ENCODE results near the gene RPL18A. TPM values are rescaled to one million over a fixed set of nuclear protein-coding genes. Genes with fewer than 3 reads are reported as not detected.
A peak's percentile ranks its signal among the peaks of the same experiment; 100 is the strongest.

Gene RPL18A
- total RNA-seq: 493 TPM

GRCh38 chr19:17859533-17860330, at the start of gene RPL18A:
Gene RPL18A, plus strand, starts transcription at chr19:17859910. Its CDS starts 47 bp downstream, at chr19:17859957.
- DNase-seq (ENCODE audit: low spot score): peak; percentile 99
- ATAC-seq: peak; percentile 95

GRCh38 chr19:17811103-17811502, 48.6 kb upstream of the RPL18A start:
- DNase-seq (ENCODE audit: low spot score): no peak
- no peak for ATAC-seq

- ATAC-seq (no peak), DNase-seq (ENCODE audit: low spot score) (no peak)
These were observed 48.0 kb upstream of the RPL18A start for GRCh38 chr19:17811681-17812080.

- DNase-seq (ENCODE audit: low spot score): no peak
- no peak for ATAC-seq
These were observed 47.6 kb upstream of the RPL18A start for GRCh38 chr19:17812099-17812498.

GRCh38 chr19:17817668-17818363, 41.9 kb upstream of the RPL18A start:
- DNase-seq (ENCODE audit: low spot score) (no peak), ATAC-seq (no peak)

GRCh38 chr19:17821190-17821589, 38.5 kb upstream of the RPL18A start, which contains the start of gene INSL3:
Gene INSL3, minus strand, starts transcription at chr19:17821519. Its CDS starts 13 bp downstream, at chr19:17821506.
- DNase-seq (ENCODE audit: low spot score): no peak
- no peak for ATAC-seq

- ATAC-seq (no peak), DNase-seq (ENCODE audit: low spot score) (no peak)
These were observed 35.4 kb upstream of the RPL18A start for GRCh38 chr19:17824339-17824738.

- ATAC-seq (no peak), DNase-seq (ENCODE audit: low spot score) (no peak)
These were observed 33.1 kb upstream of the RPL18A start for GRCh38 chr19:17826508-17827056.

GRCh38 chr19:17829855-17830566, 29.7 kb upstream of the RPL18A start:
- ATAC-seq (no peak), DNase-seq (ENCODE audit: low spot score) (no peak)

GRCh38 chr19:17830567-17831418, 28.9 kb upstream of the RPL18A start:
- ATAC-seq (peak; percentile 71), DNase-seq (ENCODE audit: low spot score) (no peak)

GRCh38 chr19:17831419-17831888, 28.3 kb upstream of the RPL18A start:
- DNase-seq (ENCODE audit: low spot score) (no peak), ATAC-seq (no peak)

- no peak for DNase-seq (ENCODE audit: low spot score)
- no peak for ATAC-seq
These were observed 27.1 kb upstream of the RPL18A start for GRCh38 chr19:17832443-17833208.

- DNase-seq (ENCODE audit: low spot score) (no peak), ATAC-seq (no peak)
These were observed 25.1 kb upstream of the RPL18A start for GRCh38 chr19:17834350-17835181.

- DNase-seq (ENCODE audit: low spot score) (no peak), ATAC-seq (no peak)
These were observed 24.3 kb upstream of the RPL18A start for GRCh38 chr19:17835182-17836006.

- ATAC-seq (no peak), DNase-seq (ENCODE audit: low spot score) (no peak)
These were observed 23.2 kb upstream of the RPL18A start for GRCh38 chr19:17836530-17836929.

- no peak for DNase-seq (ENCODE audit: low spot score)
- ATAC-seq: no peak
These were observed 21.7 kb upstream of the RPL18A start for GRCh38 chr19:17837972-17838371.

- DNase-seq (ENCODE audit: low spot score): no peak
- ATAC-seq: no peak
These were observed 19.7 kb upstream of the RPL18A start for GRCh38 chr19:17840019-17840418.

GRCh38 chr19:17841371-17841809, 18.3 kb upstream of the RPL18A start:
- DNase-seq (ENCODE audit: low spot score) (no peak), ATAC-seq (peak; percentile 9)
